Fibroblast of the conjunctiva (primary cell): ENCODE results near the gene PHYH.
"Not testable (repeated sequence)": the region's sequence is repeated elsewhere in the genome, so short reads cannot be mapped to it uniquely, and the experiment has no call there.

Experiments used
- DNase-seq: peaks from one replicate; pipeline ENCODE4 v3.0.0-alpha.2; 2010; ENCODE audit warnings: low read depth

PHYH gene

DNA sequence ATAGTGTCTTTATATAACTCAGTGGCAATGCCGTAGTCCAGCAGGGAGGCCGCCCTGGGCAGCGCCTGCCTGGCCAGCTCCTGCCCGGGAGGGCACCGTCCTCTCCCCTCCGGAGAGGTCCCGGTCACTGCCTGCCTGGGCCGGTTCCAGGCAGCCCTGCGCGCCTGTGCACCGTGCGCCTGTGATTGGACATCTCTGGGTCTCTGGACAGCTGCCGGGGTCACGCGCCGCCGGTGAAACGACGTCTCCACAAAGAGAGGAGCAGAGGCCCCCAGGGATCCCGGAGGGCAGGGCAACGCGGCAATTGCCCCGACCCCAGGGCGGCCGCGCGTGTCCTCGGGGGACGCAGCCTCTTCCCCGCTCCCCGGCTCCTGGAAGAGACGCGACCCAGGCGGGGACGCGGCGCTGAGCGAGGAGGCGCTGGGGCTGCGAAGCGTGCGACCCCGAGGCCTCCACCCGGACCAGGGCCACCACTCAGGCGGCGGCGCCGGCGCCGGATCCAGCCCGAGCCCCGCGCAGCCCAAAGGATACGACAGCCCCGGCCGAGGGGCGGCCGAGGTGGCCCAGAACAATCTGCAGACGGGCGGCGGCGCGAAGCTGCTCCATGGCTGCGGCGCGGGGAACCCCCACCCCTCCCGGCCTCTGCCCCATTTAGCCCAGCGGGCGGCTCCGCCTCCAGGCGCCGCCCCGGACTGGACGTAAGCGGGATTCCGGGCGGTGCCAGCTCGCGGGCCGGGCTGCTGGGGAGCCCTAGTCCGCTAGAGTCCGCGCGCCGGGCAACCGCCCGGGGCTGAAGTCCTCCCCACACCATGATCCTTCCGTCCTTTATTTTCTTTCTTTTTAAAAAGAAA, at the start of gene PHYH:
Gene PHYH, minus strand, starts transcription at position 628 of the 851 bp plus-strand sequence. Its CDS starts 22 bp downstream, at position 606.
- peak; percentile 76 for DNase-seq

- DNase-seq = peak; percentile 82
Measured at GRCh38 chr10:13348216-13349017, 48.6 kb upstream of the PHYH start, which contains the start of gene SEPHS1. TSS of gene SEPHS1 (minus strand) at chr10:13348293. CDS start at chr10:13344950, 3,343 bp downstream.

DNA sequence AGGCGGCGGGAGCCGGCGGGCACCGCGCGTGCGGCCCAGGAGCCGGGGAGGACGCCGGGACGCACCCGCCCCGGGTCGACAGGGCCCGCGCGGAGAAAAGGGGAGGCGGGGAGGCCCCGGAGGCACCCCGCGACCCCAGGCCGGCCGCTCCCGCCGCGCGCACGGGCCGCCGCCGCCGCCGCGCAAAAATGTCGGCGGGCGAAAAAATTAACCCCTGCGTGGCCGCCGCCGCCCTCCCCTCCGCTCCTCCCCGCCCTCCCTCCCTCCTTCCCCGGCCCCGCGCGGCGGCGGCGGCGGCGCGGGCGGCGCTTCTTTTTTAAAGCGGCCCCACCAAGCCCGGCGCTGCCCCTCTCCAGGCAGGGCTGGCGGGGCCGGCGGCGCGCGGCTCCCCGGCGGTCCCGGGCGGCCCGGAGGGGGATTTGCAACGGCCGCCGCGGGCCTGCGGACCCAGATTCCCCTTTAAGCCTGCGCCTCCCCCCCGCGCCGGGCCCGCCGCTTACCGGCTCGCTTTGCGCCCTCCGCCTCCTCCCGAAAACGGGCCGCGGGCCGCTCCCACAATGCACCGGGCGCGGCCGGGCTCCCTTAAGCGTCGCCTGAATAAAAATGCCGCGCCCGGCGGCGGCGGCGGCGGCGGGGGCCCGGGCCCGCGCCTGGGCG, 47.8 kb upstream of the PHYH start:
- DNase-seq = peak; percentile 44

- DNase-seq = no peak
Measured at GRCh38 chr10:13347043-13347499, 47.2 kb upstream of the PHYH start.

DNA sequence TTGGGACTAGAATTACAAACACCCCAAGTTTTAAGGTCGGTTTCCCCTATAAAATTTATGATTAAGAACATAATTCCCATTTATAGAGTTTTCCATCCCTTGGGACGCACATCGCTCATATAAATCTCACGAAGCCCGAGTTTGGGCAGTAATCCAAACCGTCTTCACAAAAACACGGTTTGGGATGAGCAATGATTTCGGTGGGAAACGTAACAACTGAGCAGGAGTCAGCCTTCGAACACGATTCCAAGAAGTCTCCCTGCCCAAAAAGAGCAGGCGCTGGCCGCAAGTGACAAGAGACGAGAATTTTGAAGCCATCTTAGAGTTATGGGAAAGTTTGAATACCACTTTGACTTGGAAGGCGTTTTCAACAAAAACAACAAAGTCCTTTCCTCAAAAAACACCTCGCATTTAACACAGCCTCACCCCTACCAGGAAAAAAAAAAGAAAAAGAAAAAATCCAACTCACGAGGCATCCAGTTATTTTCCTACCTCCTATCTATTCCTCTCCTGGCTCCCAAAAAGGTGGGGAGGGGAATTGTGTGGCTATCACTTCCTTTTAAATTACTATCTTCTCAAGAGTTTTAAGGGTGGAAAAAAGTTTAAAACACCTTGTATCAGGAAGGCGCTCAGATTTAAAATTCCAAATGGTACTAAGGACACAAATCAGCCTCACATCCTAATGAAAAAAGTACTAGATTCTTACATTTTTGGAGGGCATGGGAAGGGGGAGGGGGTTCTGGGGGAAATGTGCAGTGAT, 46.6 kb upstream of the PHYH start:
- peak; percentile 54 for DNase-seq

DNA sequence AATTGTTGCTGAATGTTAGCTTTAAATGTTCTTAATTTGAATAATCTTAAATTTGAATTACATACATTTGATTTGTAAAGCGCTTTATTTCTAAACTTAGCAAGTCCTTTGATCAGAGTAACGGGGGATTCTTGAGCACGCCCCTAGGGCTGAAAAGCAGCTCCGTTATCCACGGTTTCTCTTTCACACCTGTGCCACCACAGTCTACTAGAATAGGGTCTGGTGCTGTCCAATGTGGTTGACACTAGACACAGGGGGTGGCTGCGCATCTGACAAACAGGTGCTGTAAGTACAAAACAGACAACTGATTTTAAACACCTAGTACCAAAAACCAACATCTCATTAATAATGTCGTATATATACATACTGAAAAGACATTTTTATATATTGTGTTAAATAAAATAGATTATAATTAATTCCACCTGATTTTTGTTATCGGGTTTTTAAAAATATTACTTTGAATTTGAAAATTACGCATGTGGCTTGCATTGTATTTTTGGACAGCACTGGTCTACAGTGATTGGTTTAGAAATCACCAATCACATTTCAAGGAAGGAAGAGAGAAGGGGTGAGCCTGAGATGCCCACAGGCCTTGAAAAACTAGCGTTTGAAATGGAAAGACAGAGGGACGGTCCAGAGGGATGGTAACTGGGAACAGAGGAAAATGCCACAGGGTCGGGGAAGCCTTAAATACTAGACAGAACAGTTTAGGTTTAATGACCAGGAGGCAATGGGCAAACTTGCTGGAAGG, 40.9 kb upstream of the PHYH start:
- DNase-seq = no peak

- no peak for DNase-seq
Measured at GRCh38 chr10:13340068-13340467, 40.2 kb upstream of the PHYH start.

GRCh38 chr10:13338390-13339110, 38.7 kb upstream of the PHYH start:
- DNase-seq = peak; percentile 83

- no peak for DNase-seq
Measured at GRCh38 chr10:13337827-13338196, 37.9 kb upstream of the PHYH start.

DNA sequence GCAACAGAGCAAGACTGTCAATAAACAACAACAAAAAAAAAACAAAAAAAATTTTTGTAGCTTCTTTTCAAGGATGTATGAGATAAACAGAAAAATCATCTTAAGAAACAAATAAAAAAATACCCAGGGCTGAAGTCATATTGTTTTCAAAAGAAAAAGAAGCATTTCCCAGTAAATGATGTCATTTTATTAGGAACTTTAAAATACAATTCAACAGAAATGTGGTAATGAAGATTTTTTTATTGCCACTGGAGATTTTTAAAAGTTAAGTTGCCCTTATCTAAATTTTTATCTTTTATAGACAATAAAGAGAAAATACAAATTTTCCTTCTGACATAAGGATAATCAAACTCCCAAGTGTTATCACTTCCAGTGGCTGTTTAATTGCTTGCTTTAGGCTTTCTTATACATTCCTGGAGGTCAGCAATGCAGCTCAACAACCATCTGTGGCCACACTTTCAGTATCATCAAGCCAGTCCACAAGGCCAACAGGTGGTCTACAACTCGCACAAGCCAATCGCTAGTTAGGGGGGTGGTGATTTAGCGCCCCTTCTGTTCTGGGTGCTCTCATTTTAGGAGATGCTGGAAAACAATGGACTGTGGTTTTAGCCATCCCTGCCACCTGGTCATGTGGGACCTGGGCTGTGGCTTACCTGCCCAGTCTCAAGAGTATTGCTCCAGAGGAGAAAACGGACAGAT, 37.4 kb upstream of the PHYH start:
- no peak for DNase-seq

- DNase-seq = no peak
Measured at GRCh38 chr10:13335881-13336280, 36.0 kb upstream of the PHYH start.

- no peak for DNase-seq
Measured at GRCh38 chr10:13334556-13334955, 34.7 kb upstream of the PHYH start.

GRCh38 chr10:13331646-13332045, 31.8 kb upstream of the PHYH start:
- DNase-seq = no peak

GRCh38 chr10:13330980-13331379, 31.1 kb upstream of the PHYH start:
- not testable (repeated sequence) for DNase-seq

DNA sequence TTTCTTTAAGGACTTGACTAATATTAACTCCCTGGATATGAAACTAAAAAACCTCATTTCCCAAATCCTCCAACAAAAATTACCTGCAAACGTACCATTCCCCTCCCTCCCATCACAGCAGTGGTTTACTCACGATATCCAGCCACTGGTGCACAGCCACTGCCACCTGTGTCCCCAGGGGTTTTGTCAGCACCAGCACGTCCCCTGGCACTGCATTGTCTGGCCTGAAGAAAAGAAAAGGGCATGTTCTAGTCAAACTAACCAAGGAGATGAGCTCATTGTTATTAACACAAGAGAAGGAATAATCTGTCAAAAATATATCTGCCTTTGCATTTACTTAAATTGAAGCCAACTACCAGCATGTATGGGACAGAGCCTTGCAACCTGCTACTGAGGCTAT, 29.7 kb upstream of the PHYH start:
- DNase-seq = no peak

- DNase-seq = no peak
Measured at GRCh38 chr10:13328613-13329012, 28.7 kb upstream of the PHYH start.

DNA sequence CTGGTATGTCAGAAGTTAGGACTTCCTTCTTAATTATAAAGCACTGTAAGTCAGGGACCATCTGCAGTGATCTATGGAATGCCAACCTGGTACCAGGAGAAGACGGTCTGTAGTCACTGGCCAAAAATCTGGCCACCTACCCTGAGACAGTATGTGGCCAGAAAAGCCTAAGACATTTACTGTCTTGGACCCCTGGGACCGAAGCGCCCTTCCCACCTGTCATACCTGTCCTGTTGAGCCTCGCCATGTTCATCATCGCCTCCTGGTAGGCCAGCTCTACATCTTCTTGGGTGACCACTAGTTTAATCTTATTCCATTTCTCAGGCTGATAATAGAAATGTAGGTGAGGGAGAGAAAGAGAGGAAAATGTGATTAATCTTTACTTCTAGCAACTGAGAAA, 28.3 kb upstream of the PHYH start:
- no peak for DNase-seq

DNA sequence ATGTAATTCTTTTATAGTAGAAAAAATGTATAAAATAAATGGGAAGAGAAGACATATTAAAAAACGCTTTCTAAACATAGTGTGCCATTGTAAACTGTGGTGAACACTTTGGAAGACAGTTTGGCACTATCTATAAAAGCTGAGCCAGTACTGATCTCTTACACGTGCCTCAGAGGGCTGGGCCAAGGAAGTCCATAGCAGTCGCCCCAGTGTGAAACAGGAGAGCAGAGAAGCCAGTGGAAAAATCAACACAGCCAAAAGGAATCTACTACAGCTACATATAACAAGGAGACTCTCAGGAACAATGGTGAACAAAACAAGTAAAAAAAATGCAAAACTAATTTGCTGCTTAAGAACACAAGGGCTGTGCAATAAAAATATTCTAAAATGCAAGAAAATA, 27.7 kb upstream of the PHYH start:
- no peak for DNase-seq

- no peak for DNase-seq
Measured at GRCh38 chr10:13322615-13323148, 22.8 kb upstream of the PHYH start.
